Subcutaneous adipose tissue (tissue), 4 donors: ENCODE results near the gene ACSF3. TPM values are rescaled to one million over a fixed set of nuclear protein-coding genes. Genes with fewer than 3 reads are reported as not detected.

Experiments used
- total RNA-seq, 4 donors: library from RNA; depleted of rRNA; stranded (reverse); fragments of >200 nt; gene quantifications; one replicate each; pipeline ENCODE4 v1.1.0, GENCODE V29; 2016
- TF ChIP-seq, protein P1 (sequence below): fragments of 450-650 bp; IDR thresholded peaks from one replicate; pipeline ENCODE4 v1.5.1; 2016; ENCODE audit warnings: low read depth, mild to moderate bottlenecking, control low read depth, antibody characterized with exemption, moderate library complexity

The ACSF3 gene
- total RNA-seq, 4 donors from 2014 or later, result 17.4 to 40.1 (median 22.5) TPM

DNA sequence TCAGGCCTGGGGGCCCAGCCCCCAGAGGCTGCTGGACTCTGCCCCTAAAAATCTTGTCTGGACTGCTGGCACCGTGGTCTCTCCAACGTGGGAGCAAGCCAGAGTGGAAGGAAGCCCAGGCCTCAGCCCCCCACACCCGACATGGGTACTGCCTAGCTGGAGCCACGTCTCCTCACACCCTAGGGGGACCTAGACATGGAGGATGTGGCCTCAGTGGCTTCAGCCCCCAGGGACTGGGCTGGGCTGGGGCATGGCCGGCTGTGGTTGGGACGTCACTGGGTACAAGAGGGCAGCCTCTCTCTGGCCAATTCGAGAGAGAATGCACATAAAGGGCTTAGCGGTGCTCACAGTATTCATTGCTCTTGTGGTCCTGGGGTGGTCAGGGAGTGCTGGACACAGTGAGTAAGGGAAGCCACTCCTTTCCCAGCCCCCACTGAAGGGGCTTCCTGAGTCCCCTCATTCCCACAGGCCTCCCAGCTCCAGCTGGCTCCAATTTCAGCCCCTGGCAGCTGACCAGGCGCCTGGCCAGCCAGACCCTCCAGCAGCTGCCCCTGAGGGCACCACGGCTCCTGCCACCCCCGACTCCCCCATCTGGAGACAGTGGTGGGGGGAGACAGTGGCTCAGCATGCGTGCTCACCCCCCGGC, 79.0 kb downstream of the ACSF3 start:
- TF ChIP-seq, protein P1, sequence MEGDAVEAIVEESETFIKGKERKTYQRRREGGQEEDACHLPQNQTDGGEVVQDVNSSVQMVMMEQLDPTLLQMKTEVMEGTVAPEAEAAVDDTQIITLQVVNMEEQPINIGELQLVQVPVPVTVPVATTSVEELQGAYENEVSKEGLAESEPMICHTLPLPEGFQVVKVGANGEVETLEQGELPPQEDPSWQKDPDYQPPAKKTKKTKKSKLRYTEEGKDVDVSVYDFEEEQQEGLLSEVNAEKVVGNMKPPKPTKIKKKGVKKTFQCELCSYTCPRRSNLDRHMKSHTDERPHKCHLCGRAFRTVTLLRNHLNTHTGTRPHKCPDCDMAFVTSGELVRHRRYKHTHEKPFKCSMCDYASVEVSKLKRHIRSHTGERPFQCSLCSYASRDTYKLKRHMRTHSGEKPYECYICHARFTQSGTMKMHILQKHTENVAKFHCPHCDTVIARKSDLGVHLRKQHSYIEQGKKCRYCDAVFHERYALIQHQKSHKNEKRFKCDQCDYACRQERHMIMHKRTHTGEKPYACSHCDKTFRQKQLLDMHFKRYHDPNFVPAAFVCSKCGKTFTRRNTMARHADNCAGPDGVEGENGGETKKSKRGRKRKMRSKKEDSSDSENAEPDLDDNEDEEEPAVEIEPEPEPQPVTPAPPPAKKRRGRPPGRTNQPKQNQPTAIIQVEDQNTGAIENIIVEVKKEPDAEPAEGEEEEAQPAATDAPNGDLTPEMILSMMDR, result no peak

DNA sequence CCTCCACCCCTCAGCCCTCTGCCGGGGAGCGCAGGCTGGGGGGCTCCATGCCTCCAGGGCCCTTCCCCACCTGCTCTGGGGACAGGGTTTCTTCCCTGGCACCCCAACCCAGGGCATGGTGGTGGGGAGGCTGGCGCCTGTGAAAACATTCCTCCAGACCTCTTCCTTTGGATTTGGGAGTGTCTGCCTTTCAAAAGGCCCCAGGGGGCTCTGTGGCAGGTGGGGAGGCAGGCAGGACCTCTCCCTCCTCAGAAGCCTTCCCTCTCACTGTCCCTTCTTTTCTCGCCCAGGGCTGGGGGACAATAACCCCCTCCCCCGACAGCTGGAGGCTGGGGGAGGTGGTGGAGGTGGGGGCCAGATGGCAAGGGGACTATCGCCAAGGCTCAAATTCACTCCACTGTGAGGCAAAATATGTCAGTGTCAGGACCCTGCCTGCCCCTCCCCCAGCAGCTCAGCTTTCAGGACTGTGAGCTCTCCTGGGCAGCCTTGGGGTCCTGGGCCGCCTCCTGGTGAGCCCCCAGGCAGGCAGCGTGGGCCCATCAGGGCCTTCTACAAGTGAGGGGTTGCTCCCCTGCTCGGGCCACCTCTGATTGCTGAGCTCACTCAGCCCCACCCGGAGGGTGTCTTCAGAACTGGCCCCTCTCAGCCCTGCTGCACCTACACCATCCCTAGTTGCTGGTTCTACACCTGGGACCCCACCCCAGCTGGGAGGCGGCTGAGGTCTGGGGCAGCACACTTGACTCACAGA, 79.7 kb downstream of the ACSF3 start:
- TF ChIP-seq, protein P1, result no peak

DNA sequence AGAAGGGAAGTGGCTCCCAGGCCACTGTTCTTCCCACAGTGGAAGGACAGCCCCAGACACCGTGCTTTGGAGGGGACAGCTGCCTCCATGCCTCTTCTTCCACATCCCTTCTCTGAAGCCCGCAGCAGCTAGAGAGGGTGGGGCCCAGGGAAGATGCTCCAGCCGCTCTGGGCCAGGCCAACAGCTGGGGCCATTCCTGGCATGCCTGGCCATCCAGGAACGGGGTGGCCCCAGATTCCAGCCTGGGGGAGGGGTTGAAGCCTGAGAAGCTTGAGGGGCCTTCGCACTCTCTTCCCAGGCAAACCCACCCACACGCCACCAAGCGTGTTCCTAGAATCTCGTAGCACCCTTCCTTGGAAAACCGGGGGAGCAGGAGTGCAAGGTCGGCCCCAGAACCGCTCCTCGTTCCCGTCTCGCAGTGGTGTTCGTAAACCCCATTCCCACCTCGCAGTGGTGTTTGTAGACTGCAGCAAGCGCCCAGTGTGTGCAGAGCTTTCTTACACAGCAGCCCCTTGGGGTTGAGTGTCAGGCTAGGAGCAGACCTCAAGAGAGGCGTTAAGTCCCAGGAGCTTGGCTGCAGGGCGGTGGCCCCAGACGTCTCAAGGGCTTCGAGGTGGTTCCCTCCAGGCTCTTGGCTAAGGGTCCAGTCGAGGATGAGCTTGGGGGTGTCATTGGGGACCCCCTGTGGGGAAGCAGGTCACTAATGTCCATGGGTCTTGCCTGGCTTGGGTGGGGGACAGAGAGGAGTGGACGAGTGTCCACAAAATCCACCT, 80.6 kb downstream of the ACSF3 start:
- TF ChIP-seq, protein P1, result no peak

DNA sequence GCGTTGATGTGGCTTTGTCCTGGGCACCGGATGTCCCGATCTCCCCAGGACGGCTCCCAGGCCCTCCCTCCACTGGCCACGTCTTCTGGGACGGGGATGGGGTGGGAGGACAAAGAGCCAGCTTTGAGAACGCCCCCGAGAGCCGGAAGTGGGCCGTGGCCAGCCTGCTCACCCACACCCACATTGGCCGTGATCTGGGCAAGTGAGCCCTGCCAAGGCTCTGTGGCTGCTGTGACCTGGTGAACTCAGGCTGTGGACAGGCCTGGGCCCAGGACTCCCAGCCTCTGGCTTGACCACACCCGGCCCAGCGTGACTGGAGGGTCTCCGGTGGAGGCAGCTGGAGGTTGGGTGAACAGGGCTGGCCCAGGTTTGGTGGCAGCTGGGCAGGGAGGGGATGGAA, 81.2 kb downstream of the ACSF3 start:
- TF ChIP-seq, protein P1, result no peak

DNA sequence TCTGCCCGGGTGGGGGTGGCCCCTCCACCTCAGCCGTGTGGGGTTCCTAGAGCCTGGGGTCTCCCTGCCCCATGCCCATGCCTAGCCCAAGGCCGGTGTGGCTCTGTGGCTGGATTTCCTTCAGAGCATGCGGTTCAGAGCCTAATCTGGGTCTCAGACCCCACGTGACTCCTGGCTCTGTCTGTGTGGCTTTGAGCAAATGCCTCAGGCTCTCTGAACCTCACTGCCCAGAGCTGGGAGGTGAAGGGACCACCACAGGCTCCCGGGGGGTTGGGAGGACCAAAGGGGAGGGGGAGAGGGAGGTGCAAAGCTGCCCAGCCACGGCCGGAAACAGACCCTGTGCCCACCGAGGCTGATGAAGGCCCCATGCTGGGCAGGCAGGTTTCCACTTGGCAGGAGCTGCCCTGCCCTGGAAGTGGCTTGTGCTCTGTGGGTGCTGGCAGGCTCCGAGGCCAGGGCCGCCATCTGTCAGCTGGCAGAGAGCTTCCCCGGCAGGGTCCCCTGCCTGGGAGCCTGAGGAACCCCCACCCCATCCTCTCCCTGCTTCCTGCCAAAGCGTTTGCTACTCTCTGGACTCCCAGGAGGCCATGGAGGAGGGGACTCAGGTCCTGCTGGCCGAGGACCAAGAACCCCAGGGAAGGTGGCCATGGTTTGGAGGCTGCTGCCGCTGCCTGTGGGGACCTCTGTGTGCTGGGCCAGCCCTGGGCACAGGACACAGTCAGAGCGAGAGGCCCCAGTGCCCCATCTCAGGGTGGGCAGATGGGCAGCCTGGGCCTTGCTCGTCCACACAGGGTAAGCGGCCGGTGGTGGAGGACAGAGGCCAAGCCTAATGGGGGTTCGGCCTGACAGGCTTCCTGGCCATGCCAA, 81.9 kb downstream of the ACSF3 start:
- TF ChIP-seq, protein P1, result no peak

DNA sequence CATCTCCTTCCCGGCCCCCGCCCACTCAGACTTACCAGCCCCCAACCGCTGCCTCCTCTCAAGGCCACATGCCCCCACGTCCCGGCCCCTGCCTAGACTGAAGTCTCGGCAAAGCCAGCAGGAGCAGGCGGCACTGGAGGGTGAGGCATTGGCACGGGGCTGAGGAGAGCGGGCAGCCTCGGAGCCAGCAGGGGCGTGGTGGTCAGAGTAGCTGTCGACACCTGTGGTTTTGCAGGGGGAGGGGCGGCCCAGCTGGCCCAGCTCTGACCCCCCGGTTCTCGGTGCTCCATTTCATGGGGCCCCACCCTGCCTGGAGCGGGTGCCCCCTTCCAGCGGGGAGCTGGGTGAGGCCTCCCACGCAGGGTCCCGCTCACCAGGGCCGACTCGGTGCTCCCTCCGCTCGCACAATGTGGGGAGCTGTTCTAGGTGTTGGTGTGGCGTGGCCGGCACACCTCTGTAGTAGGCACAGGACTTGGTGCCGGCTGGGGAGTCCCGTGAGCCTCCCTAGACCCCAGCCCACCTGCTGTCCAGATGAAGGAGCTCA, 82.6 kb downstream of the ACSF3 start:
- TF ChIP-seq, protein P1, result no peak
